Left ventricle myocardium inferior (tissue), 1 donor: ENCODE data around the gene ZKSCAN2. TPM values are rescaled to one million over a fixed set of nuclear protein-coding genes. Genes with fewer than 3 reads are reported as not detected.

Experiments used
- DNase-seq: peaks from one replicate; pipeline ENCODE4 v3.0.0-alpha.2; 2020
- H3K27ac ChIP-seq: fragments of 200-600 bp; replicated peaks from 2 replicates; pipeline ENCODE4 v1.8.0; 2021
- H3K27me3 ChIP-seq: fragments of 200-600 bp; 2 replicates; pipeline ENCODE4 v1.8.0; 2021; ENCODE audit warnings: low read depth
- H3K36me3 ChIP-seq: fragments of 200-600 bp; 2 replicates; pipeline ENCODE4 v1.8.0; 2021
- H3K4me1 ChIP-seq: fragments of 200-600 bp; 2 replicates; pipeline ENCODE4 v1.8.0; 2021
- H3K4me3 ChIP-seq: fragments of 200-600 bp; 2 replicates; pipeline ENCODE4 v1.8.0; 2021; ENCODE audit warnings: mild to moderate bottlenecking, moderate library complexity
- H3K9me3 ChIP-seq: fragments of 200-600 bp; replicated peaks from 2 replicates; pipeline ENCODE4 v1.8.0; 2021
- intact Hi-C: fragments of 100-400 bp; cut with micrococcal nuclease; formaldehyde crosslinking; loops from one replicate; pipeline ENCODE4 v1.11.0; 2022
- total RNA-seq: library from RNA; stranded (reverse); fragmentation: NEBNext Ultra II Directional; extraction: Animal tissue kit (Norgen Biotek cat#: 25700); gene quantifications from one replicate; pipeline ENCODE4 v1.2.1, GENCODE V29; 2021
- TF ChIP-seq, protein P1 (sequence below): fragments of 200-600 bp; IDR thresholded peaks from 2 replicates; pipeline ENCODE4 v1.8.0; 2021; ENCODE audit warnings: antibody characterized with exemption, mild to moderate bottlenecking, borderline replicate concordance
- donor health status: DM: no; HTN: yes; CAD: no; lungs with severe emphysema.

ZKSCAN2 gene
- total RNA-seq, 1 donor from 2014 or later: 4.4 TPM

DNA sequence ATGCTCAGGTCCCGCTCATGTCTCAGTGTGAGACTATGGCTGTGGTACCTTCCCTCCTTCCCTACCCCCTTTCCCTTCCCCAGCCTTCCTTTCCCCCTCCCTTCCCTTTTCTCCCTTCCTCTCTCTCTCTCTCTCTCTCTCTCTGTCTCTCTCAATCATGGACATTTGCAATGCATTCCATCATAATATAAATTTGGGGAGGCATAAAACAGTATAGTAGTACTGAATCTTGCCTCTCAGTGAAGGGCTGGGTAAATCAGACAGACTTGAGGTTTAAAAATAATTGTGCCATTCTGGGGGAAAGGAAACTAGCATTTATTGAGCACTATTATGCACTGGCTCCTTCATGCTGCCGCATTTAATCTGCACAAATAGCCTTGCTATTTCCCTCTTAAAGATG is 4.3 kb downstream of the ZKSCAN2 start:
- Histone ChIP-seq H3K4me1 (peaks cover 33% of the 10 kb centered on the region), H3K27ac (no peak overlapping the region), H3K27me3 (no peaks in the 10 kb centered on the region), H3K4me3 (no peak overlapping the region), H3K36me3 (peaks cover 67% of the 10 kb centered on the region), H3K9me3 (no peaks in the 10 kb centered on the region)
- intact Hi-C loops: no loop called here
- no peak for DNase-seq
- TF ChIP-seq, protein P1, sequence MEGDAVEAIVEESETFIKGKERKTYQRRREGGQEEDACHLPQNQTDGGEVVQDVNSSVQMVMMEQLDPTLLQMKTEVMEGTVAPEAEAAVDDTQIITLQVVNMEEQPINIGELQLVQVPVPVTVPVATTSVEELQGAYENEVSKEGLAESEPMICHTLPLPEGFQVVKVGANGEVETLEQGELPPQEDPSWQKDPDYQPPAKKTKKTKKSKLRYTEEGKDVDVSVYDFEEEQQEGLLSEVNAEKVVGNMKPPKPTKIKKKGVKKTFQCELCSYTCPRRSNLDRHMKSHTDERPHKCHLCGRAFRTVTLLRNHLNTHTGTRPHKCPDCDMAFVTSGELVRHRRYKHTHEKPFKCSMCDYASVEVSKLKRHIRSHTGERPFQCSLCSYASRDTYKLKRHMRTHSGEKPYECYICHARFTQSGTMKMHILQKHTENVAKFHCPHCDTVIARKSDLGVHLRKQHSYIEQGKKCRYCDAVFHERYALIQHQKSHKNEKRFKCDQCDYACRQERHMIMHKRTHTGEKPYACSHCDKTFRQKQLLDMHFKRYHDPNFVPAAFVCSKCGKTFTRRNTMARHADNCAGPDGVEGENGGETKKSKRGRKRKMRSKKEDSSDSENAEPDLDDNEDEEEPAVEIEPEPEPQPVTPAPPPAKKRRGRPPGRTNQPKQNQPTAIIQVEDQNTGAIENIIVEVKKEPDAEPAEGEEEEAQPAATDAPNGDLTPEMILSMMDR: no peak

DNA sequence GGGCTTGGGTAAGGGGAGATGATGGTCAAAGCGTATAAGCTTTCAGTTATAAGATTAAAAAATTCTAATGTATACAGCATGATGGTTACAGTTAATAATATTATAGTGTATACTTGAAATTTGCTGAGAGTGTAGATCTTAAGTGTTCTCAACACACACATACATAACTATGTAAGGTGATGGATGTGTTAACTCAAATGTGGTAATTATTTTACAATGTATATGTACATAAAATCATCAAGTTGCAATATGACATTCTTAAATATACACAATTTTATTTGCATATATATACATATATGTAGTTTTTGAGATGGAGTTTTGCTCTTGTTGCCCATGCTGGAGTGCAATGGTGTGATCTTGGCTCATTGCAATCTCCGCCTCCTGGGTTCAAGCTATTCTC is 7.2 kb downstream of the ZKSCAN2 start:
- Histone ChIP-seq H3K4me1 (peaks cover 5% of the 10 kb centered on the region), H3K27ac (no peak overlapping the region), H3K9me3 (peaks cover 8% of the 10 kb centered on the region), H3K27me3 (no peaks in the 10 kb centered on the region), H3K4me3 (no peak overlapping the region), H3K36me3 (peaks cover 92% of the 10 kb centered on the region)
- no peak for DNase-seq
- intact Hi-C loops: no loop called here
- TF ChIP-seq, protein P1: no peak

DNA sequence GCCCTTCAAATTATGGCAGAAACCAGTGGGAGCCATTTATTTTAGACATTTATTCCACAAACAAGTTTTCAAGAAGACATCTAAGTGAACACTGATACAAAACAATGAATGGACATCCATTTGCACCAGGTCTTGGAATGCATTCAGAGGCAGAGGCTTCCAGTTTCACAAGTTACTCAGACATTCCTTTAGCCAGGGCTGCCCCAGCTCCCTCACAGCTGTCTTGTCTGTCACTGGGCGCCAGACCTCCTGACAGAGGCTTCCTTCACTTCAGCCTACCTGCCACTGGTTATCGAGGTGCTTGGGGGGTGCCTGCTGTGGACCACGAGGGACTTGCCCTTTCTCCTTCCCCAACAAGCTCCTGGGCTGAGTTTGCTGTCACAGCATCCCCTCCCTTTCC is 21.7 kb downstream of the ZKSCAN2 start:
- H3K9me3 ChIP-seq: no peaks in the 10 kb centered on the region
- TF ChIP-seq, protein P1: no peak
- H3K4me3 ChIP-seq: no peak overlapping the region
- intact Hi-C loops: loop anchor here (10.0 kb wide), 1 partner anchor 171 kb away; no protein-coding TSS in a partner anchor
- H3K27me3 ChIP-seq: no peaks in the 10 kb centered on the region
- H3K27ac ChIP-seq: no peak overlapping the region
- H3K36me3 ChIP-seq: peaks cover 30% of the 10 kb centered on the region
- peaks cover 3% of the 10 kb centered on the region for H3K4me1 ChIP-seq
- no peak for DNase-seq

DNA sequence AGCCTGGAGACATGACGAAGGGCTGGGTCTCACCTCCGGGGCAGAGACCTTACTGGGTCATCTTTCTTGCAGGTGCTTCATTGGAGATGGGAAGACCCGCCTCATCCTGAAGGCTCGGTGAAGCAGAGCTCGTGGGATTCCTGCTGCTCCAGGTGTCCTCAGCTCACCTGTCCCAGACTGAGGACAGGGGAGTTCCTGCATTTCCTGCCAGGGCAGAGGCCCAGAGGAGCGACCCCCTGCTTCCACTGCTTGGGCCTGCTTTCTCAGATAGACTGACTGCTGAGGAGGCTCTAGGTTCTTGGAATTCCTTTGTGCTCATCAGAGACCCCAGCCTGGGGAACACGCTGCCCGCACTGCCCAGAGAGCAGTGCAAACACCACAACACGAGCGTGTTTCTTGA is 29.3 kb downstream of the ZKSCAN2 start:
- intact Hi-C loops: no loop called here

DNA sequence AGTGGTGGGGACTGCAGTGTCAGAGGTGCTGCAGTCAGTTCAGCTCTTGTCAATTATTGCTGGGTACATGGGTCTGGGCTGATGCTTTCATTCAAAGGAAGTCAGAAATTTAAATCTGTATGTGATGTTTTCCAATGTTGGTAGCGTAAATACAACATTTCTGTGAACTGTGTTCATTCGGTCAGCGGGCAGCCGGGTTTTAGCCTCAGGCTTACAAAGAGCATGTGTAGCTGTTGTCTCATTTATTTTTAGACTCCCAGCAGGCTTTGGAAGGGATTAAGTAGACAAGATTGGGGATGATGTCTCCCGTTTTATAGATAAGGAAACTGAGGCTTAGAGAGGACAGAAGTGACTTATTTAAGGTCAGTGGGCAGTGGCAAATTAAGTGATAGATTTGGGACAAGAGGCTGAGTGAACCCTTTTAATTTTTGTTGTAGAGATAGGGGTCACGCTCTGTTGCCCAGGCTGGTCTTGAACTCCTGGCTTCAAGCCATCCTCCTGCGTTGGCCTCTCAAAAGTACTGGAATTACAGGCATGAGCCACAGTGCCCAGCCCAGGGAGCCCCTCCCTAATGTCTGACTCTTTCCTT is 32.8 kb downstream of the ZKSCAN2 start:
- intact Hi-C loops: no loop called here
- DNase-seq: no peak
- Histone ChIP-seq H3K4me3 (no peak overlapping the region), H3K4me1 (peaks cover 6% of the 10 kb centered on the region), H3K27me3 (no peaks in the 10 kb centered on the region), H3K27ac (no peak overlapping the region), H3K36me3 (no peaks in the 10 kb centered on the region), H3K9me3 (no peaks in the 10 kb centered on the region)
- TF ChIP-seq, protein P1: no peak

More for the DNA sequence above, 29.3 kb downstream of the ZKSCAN2 start:
- H3K4me3 ChIP-seq: no peak overlapping the region
- no peaks in the 10 kb centered on the region for H3K27me3 ChIP-seq
- DNase-seq: no peak
- H3K9me3 ChIP-seq: no peaks in the 10 kb centered on the region
- H3K4me1 ChIP-seq: peaks cover 6% of the 10 kb centered on the region
- TF ChIP-seq, protein P1: no peak
- H3K27ac ChIP-seq: no peak overlapping the region
- H3K36me3 ChIP-seq: no peaks in the 10 kb centered on the region
